ENCODE data around the gene PLEKHJ1.

Gene PLEKHJ1

GRCh38 chr19:2249880-2250765, 14.0 kb upstream of the PLEKHJ1 start:
- DNase-seq (ENCODE audit: low read depth in 3 of 3, low spot score in 1 of 3) = no peak

GRCh38 chr19:2249010-2249866, 13.1 kb upstream of the PLEKHJ1 start, which contains the start of gene AMH:
TSS of gene AMH (plus strand) at chr19:2249323. CDS start at chr19:2249333, 10 bp downstream.
- no peak for DNase-seq (ENCODE audit: low read depth in 3 of 3, low spot score in 1 of 3)

- no peak for DNase-seq (ENCODE audit: low read depth in 3 of 3, low spot score in 1 of 3)
Measured at GRCh38 chr19:2248136-2249009, 12.2 kb upstream of the PLEKHJ1 start.

- DNase-seq (ENCODE audit: low read depth in 3 of 3, low spot score in 1 of 3) = no peak
Measured at GRCh38 chr19:2247433-2248101, 11.4 kb upstream of the PLEKHJ1 start.

DNA sequence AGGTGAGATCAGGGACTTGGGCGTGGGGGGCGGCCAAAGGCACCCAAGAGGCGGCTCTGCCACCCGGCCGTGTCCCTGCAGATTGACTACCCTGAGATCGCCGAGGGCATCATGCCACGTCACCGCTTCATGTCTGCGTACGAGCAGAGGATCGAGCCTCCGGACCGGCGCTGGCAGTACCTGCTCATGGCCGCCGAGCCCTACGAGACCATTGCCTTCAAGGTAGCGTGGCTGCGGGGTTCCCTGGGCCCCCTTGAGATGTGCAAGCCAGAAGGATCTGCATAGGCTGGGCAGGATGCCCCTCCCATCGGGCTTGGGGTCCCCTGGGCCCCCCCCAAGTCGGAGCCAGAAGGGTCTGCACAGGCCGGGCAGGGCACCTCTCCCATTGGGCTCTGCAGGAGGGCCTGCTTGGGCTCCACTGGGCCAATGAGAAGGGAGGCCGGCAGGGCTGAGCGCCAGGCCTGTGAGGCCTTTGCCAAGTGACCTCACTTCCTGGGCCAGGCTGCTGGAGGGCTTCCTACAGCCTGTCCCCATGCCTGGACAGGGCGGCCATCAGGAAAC, 10.8 kb upstream of the PLEKHJ1 start:
- no peak for DNase-seq (ENCODE audit: low read depth in 3 of 3, low spot score in 1 of 3)

DNA sequence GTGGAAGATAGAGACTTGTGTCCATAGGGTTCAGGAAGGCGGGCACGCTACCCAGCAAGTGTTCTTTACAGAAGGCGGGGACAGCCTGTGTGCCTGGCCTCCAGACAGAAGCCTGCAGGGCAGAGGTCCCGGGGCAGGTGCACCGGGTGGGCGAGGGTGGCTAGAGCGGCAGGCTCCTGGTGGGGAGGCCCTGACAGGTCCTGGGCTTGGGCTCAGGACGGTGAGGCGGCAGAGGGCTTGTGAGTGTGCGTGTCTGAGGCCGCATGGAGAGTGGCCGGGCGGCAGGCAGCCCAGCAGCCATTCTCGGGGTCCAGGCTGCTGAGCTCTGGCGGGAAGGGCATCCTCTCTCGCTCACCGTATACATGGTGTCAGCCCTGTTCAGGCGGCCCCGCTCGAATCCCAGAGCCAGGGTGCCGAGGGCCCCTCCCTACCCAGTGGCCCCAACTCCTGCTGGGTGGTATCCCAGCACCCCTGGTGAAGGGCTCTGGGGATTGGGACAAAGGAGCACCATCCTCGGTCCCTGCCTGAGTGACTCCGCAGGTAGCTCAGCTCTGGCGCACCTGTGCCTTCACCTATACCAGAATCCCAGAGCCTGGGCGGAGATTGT, 10.0 kb upstream of the PLEKHJ1 start:
- no peak for DNase-seq (ENCODE audit: low read depth in 3 of 3, low spot score in 1 of 3)

DNA sequence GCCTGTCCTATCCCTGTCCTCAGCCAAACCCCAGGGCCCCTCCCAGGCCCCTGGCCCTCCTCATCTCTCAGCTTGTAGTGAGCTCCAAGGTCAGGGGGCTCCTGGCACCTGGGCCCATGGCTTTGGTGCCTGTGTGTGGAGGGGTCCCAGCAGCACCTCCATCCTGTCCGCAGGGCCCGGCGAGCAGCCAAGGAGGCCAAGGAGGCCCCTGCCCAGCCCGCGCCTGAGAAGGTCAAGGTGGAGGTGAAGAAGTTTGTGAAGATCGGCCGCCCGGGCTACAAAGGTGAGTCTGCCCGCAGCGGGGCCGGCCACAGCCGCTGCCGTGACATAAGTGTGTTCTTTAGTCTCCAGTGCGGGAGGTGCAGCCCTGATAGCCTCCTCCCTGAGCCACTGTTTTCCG, 9.1 kb upstream of the PLEKHJ1 start:
- DNase-seq (ENCODE audit: low read depth in 3 of 3, low spot score in 1 of 3) = no peak

DNA sequence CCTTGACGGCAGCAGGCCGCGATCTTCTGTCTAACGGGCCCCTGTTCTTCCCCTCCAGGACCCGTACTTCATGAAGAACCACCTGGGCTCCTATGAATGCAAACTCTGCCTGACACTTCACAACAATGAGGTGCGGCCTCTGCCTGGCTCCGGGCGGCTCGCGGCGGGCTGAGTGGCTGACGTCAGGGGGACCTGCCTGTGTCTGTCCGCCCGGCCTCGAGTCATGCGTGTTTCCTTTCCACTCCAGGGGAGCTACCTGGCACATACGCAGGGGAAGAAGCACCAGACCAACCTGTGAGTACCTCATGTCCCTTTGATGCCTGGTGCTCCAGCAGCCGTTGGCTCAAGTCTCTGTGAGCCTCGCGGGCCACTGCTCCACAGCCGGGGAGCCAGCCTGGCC, 8.4 kb upstream of the PLEKHJ1 start:
- no peak for DNase-seq (ENCODE audit: low read depth in 3 of 3, low spot score in 1 of 3)

DNA sequence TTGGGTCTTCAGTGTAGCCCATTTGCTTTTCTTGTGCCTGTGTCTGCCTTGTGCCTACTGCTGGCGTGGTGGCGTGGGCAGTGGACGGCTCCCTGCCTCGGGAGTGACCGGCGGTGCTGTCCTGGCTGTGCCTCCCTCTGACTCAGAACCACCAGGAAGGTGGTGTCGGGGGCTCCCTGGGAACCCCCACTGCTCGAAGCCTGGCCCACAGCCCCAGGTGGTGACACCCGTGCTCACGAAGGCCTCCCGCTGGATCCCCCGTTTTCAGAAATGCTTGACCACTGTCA, 7.9 kb upstream of the PLEKHJ1 start:
- no peak for DNase-seq (ENCODE audit: low read depth in 3 of 3, low spot score in 1 of 3)

- no peak for DNase-seq (ENCODE audit: low read depth in 3 of 3, low spot score in 1 of 3)
Measured at GRCh38 chr19:2243274-2244124, 7.4 kb upstream of the PLEKHJ1 start.

DNA sequence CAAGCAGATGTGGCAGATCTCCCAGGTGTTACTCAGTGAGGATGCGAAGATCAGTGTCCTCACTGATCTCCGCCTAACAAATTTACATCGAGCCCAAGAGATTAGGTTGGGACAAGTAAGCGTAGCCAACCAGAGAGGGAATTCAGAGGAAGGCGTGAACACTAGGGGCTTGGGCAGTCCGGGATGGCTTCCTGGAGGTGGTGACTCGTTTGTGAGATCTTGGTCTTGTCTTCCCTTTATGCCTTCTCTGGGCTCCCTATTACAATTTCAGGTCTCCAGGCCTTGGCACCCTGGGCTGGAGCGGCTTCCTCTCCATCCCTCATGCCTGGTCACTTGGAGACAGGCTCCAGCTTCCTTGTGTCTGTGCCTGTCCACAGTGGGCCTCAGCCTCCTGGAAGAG, 6.7 kb upstream of the PLEKHJ1 start:
- DNase-seq (ENCODE audit: low read depth in 3 of 3, low spot score in 1 of 3) = no peak

GRCh38 chr19:2242092-2242537, 6.0 kb upstream of the PLEKHJ1 start:
- DNase-seq (ENCODE audit: low read depth in 3 of 3, low spot score in 1 of 3) = no peak

DNA sequence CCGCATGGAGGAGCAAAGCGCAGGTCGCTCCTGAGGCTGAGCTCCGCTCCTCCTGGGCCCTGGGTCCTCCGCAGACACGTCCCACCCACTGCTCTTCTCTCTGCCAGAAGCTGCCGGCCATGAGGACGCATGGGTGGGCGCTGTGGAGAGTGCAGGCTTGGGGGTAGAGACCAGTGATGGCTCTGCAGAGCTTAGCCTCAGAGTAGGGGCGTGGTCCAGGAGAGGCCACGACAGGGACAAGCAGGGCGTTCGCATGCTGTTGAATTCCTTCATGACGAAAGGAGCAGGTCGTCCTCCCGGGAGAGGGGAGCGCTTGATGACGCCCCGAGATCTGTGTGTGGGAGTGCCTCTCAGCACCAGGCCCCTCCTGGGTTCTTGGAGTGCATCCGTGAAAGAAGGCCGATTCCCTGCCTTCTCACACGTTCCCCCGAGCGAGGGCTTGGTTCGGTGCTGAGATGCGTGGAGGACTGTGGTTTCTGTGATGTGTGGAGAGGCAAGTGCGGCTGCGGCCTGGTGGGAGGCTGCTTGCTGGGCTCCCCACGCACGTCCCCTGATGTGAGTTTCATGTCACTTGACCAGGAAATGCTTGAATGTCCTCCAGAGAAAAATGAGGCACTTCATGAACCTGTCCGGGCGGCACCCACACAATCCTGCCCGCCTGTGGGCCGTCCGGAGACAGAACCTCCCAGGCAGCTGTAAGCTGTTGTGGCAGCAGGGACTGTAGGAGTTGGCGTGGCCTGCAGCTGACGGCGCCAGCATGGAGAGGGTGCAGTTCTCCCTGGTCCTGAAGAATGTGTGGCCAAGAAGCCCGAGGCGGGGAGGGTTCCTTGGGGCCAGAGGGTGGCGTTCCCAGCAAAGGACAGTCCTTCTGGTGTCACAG, 5.0 kb upstream of the PLEKHJ1 start:
- DNase-seq (ENCODE audit: low read depth in 3 of 3, low spot score in 1 of 3) = no peak

DNA sequence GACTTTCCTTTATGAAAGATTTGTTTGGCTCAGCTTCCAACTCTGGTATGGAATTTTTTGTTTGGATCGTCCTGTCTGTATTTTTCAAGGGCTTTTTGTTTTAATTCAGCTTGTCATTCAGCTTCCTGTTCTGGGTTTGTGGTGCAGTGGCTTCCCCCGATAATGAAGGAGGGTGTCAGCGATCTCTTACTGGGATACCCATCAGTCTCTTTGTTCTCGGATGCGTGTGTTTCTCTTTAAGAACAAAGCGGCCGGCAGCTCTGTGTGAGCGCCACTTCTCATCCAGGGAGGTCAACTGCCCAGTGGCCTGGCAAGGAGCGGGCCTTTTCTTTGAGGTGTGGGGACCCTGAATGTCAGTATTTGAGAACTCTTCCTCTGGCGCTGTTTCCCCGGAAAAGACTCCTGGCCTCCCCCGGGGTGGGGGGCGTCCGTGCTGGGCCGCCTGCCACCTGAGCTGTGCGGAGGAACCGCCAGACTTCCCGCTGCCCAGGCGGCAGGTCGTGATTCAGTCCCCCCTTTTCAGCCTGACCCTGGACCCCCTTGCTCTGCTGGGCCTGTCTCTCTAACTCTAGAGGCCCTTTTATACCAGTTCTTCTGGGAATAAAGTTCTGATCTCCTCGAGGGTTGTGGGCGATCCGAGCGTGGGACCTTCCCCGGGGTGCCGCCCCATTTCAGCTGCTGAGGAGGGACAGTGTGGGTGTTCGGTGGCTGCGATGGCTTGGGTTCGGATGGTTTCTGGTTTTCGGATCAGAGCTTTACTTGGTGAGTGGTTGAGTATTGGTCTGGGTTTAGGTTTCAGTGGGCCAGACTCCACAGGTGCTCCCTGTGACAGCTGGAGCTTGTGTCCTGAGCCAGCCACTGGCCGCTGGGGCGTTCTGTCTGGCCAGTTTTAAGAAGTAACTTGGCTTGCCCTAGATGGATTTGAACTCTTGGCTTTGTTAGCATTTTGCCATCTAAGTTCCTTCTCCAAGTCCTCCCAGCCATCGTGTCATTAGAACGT, 3.9 kb upstream of the PLEKHJ1 start:
- peak in 1 of 3 donors; percentile 11 for DNase-seq (ENCODE audit: low read depth in 3 of 3, low spot score in 1 of 3)

DNA sequence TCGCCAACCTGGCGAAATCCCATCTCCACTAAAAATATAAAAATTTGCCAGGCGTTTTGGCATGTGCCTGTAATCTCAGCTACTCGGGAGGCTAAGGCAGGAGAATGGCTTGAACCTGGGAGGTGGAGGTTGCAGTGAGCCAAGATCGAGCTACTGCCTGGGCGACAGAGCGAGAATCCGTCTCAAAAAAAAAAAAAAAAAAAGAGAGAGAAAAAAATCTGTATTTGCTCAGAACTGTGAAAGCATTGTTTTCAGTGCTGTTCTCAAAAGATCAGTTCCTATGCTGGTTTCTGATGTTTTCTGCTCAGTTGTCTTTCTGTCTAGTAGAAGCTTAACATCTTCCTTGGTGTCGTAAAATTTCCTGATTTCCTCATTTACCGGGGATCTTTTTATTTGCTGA, 3.0 kb upstream of the PLEKHJ1 start:
- DNase-seq (ENCODE audit: low read depth in 3 of 3, low spot score in 1 of 3) = no peak

DNA sequence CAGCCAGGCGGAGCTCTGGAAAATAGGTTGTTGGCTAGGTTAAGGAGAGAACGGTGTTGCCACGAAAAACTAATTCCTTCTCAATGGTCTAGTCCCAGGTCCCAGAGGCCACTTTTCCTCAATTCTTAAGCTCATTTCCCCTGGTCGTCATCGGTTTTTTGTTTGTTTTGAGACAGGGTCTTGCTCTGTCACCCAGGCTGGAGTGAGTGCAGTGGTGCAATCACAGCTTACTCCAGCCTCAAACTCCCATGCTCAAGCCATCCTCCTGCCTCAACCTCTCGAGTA, 1.7 kb upstream of the PLEKHJ1 start:
- no peak for DNase-seq (ENCODE audit: low read depth in 3 of 3, low spot score in 1 of 3)

Measured in stimulated activated CD4-positive, alpha-beta T cell treated with anti-CD3 and anti-CD28 coated beads, TNF-alpha, amount 100 ng/mL, for 1 hour (primary cell).